Activated CD4-positive, alpha-beta memory T cell treated with anti-CD3 and anti-CD28 coated beads for 36 hours (primary cell): ENCODE results near the gene CLN5. TPM values are rescaled to one million over a fixed set of nuclear protein-coding genes. Genes with fewer than 3 reads are reported as not detected.

Source experiments
- CTCF ChIA-PET: fragments of 350-600 bp; sonication (Branson Sonifier 250); formaldehyde crosslinking; loops from one replicate; lab custom pipeline; 2021; ENCODE audit warnings: antibody characterized with exemption, inconsistent platforms; lab: Charles Lee
- POLR2A ChIA-PET: fragments of 350-600 bp; sonication (Branson Sonifier 250); formaldehyde crosslinking; loops from one replicate; lab custom pipeline; 2021; ENCODE audit warnings: antibody characterized with exemption; lab: Charles Lee
- DNase-seq: peaks from one replicate; pipeline ENCODE4 v3.0.0-alpha.2; 2020
- H3K27ac Mint-ChIP-seq: one replicate; pipeline ENCODE4 v1.8.0; 2021; ENCODE audit warnings: mixed read lengths
- H3K27me3 Mint-ChIP-seq: one replicate; pipeline ENCODE4 v1.8.0; 2021; ENCODE audit warnings: mixed read lengths
- H3K36me3 Mint-ChIP-seq: one replicate; pipeline ENCODE4 v1.8.0; 2021; ENCODE audit warnings: mixed read lengths
- H3K4me1 Mint-ChIP-seq: one replicate; pipeline ENCODE4 v1.8.0; 2021; ENCODE audit warnings: low read depth, mixed read lengths
- H3K4me3 Mint-ChIP-seq: one replicate; pipeline ENCODE4 v1.8.0; 2021; ENCODE audit warnings: mild to moderate bottlenecking, mixed read lengths
- H3K9me3 Mint-ChIP-seq: one replicate; pipeline ENCODE4 v1.8.0; 2021; ENCODE audit warnings: mixed read lengths
- intact Hi-C: fragments of 100-400 bp; cut with micrococcal nuclease; formaldehyde crosslinking; loops from one replicate; pipeline ENCODE4 v1.15.1; 2023
- total RNA-seq, 2 experiments: library from RNA; stranded (reverse); gene quantifications; one replicate each; pipeline ENCODE4 v1.2.3, GENCODE V29; 2021

CLN5 gene
- total RNA-seq, 2 experiments from 2014 or later = 12.4 to 14.0 TPM

DNA sequence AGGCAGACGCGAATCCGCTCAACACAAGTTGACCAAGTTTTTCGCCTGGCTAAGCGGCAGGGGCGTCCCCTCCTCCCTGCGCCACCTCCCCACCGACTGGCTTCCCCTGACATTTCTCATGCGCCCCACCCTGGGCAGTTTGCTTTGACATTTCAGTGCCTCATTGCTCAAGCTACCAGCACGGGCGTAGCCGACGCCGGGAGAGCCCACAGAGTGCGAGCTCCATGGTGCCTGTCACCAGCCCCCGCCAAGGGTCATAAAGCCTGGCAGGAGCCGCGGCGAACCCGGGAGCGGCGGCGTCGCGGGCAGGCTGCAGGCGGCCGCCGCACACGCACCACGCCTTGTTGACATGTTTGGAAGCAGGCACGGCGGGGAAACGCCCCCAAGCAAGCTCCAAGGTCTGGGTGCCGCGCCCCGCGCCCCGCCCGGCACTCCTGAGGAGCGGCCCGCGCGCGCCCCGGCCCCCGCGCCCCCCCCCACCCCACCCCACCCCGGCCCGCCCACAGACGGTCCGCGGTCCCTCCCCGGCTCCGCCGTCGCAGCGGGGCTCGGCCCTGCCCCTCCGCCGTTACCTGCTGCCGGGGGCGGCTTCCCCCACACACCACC, 34.5 kb downstream of the CLN5 start:
- Mint-ChIP-seq H3K4me1 (peaks cover 47% of the 10 kb centered on the region), H3K27me3 (no peaks in the 10 kb centered on the region), H3K9me3 (no peaks in the 10 kb centered on the region), H3K27ac (peak overlapping the region; percentile 87), H3K4me3 (peak overlapping the region; percentile 99), H3K36me3 (peaks cover 19% of the 10 kb centered on the region)
- ChIA-PET CTCF (interaction anchor here (1.2 to 2.0 kb wide), 3 partner anchors 18 to 452 kb away, joined by 3 to 7 read pairs (median 5); no protein-coding TSS in a partner anchor), POLR2A (interaction anchor here (0.8 to 3.8 kb wide), 11 partner anchors 11 to 302 kb away, joined by 3 to 54 read pairs (median 5); partner anchors contain the start of genes CLN5 and KCTD12)
- intact Hi-C loops = loop anchor here (2.0 to 10.0 kb wide), 5 partner anchors 140 to 708 kb away; partner anchors contain the start of gene KCTD12
- DNase-seq = peak; percentile 86

DNA sequence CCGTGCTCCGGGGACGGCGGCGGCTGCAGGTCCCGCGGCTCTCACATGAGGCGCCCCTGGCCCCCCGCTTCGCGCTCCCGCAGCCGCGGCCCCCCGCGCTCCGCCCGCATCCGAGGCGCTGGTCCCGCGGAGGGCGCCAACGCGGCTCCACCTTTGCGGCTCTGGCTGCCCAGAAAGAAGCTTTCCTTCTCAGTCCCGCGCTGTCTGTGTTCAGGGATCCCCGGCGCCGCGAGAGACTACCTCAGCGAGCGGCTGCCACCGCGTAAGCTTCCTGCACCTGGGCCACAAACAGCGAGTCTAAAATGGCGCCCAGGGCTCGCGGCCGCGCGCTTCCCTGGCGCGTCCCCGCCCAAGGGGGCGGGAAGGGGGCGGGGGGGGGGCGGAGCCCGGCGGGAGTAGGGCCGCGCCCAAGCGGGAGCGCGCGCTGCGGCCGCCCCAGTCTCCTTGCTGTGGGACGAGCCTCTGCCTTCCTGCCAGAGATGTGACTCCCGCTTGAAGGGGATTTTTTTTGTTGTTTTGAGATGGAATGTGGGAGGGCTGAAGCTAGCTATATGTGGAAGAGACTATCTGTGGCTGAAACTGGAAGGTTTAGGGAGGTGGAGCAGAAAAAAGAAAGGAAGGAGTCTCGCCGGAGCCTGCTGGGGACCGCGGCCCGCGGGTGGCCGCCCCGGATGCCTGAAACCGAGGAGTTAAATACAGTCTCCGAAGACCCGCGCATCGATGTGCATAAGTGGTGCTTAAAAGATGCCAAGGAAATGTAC, 35.2 kb downstream of the CLN5 start, which contains the start of gene FBXL3:
Gene FBXL3, minus strand, starts transcription at position 299 of the 761 bp plus-strand sequence. CDS start 5,299 bp downstream, outside the sequence.
- peak; percentile 89 for DNase-seq
- Mint-ChIP-seq H3K4me3 (peak within 1 kb of the TSS; percentile 99), H3K4me1 (peaks cover 41% of the 10 kb centered on the region), H3K27me3 (no peaks in the 10 kb centered on the region), H3K27ac (peak within 1 kb of the TSS; percentile 96), H3K36me3 (peaks cover 16% of the 10 kb centered on the region), H3K9me3 (no peaks in the 10 kb centered on the region)
- intact Hi-C loops = loop anchor here (1.0 to 10.0 kb wide), 10 partner anchors 35 to 708 kb away; partner anchors contain the start of genes CLN5 and KCTD12
- POLR2A ChIA-PET = interaction anchor here (0.8 to 3.8 kb wide), 8 partner anchors 12 to 302 kb away, joined by 3 to 54 read pairs (median 4); partner anchors contain the start of genes CLN5 and KCTD12
- CTCF ChIA-PET = interaction anchor here (0.9 to 2.0 kb wide), 3 partner anchors 25 to 299 kb away, joined by 3 to 7 read pairs (median 4); no protein-coding TSS in a partner anchor

DNA sequence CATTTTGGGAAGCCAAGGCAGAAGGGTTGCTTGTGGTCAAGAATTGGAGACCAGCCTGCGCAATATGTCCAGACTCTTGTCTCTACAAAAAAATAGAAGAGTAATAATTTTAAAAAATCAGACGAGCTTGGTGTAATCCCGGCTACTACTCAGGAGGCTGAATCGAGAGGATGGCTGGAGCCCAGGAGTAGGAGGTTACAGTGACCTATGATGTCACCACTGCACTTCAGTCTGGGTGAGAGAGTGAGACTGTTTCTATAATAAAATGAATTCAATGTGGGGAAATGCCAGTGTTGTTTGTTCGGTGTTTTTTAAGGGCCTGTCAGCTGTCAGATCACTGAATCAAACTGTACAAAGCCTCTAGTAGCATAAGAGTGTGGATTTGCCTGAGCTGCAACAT, 36.3 kb downstream of the CLN5 start:
- Mint-ChIP-seq H3K4me3 (peak overlapping the region; percentile 88), H3K27ac (no peak overlapping the region), H3K27me3 (no peaks in the 10 kb centered on the region), H3K9me3 (no peaks in the 10 kb centered on the region), H3K36me3 (peaks cover 14% of the 10 kb centered on the region), H3K4me1 (peaks cover 29% of the 10 kb centered on the region)
- CTCF ChIA-PET = interaction anchor here (0.6 to 1.3 kb wide), 4 partner anchors 15 to 450 kb away, joined by 3 to 4 read pairs (median 4); no protein-coding TSS in a partner anchor
- POLR2A ChIA-PET = interaction anchor here (0.7 to 3.8 kb wide), 3 partner anchors 13 to 1294 kb away, joined by 4 to 54 read pairs (median 29); partner anchors contain the start of gene CLN5
- DNase-seq = no peak
- intact Hi-C loops = loop anchor here (5.0 to 10.0 kb wide), 3 partner anchors 359 to 707 kb away; no protein-coding TSS in a partner anchor

DNA sequence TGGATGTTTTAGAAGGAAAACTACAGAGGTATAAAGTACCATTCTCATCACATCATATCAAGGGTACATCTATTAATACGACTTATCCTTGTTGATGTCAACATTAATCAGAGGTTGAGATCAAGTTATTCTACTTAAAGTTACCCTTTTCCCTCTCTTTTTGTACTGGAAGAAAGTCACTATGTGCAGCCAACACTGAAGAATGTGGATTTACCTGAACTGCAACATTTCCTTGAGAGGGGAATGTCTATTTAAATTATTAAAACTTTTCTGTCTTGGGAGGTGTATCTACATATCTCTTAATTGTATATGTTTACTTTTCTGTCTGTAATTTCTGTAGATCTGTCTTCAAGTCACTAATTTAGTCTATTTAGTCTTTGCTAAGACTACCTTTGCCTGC, 37.6 kb downstream of the CLN5 start:
- DNase-seq = no peak
- peaks cover 8% of the 10 kb centered on the region for H3K36me3 Mint-ChIP-seq

DNA sequence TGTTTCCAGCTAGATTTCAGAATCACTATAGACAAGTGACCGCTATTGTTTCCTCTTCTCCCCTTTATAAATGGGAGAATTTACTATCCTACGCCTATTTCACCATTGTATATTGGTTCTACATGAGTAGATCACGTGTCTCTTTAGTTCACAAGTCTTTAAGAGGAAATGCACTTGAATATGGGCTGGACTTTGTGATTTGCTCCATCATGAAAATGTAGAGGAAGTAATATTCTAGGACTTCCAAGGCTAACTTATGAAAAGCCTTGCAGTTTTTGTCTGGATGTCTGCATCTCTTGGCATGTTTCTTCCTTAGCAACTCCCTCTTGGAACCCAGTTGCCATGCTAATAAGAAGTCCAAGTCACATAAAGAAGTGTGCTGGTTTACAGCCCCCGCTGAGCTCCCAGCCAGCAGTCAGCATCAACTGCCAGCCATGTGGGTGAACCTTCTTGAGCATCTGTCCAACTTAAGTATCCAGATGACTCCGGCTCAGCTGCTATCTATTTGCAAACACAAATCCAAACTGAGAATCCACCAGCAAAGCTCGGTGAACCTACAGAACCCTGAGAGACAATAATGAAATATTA, 39.9 kb downstream of the CLN5 start:
- ChIA-PET POLR2A (no interaction called here), CTCF (no interaction called here)
- no peak for DNase-seq

More for the DNA sequence above, 37.6 kb downstream of the CLN5 start:
- POLR2A ChIA-PET = no interaction called here
- Mint-ChIP-seq H3K27me3 (no peaks in the 10 kb centered on the region), H3K27ac (no peak overlapping the region), H3K4me3 (no peak overlapping the region), H3K4me1 (peaks cover 28% of the 10 kb centered on the region), H3K9me3 (no peaks in the 10 kb centered on the region)
- CTCF ChIA-PET = no interaction called here
- intact Hi-C loops = loop anchor here (5.0 to 10.0 kb wide), 3 partner anchors 358 to 705 kb away; no protein-coding TSS in a partner anchor

DNA sequence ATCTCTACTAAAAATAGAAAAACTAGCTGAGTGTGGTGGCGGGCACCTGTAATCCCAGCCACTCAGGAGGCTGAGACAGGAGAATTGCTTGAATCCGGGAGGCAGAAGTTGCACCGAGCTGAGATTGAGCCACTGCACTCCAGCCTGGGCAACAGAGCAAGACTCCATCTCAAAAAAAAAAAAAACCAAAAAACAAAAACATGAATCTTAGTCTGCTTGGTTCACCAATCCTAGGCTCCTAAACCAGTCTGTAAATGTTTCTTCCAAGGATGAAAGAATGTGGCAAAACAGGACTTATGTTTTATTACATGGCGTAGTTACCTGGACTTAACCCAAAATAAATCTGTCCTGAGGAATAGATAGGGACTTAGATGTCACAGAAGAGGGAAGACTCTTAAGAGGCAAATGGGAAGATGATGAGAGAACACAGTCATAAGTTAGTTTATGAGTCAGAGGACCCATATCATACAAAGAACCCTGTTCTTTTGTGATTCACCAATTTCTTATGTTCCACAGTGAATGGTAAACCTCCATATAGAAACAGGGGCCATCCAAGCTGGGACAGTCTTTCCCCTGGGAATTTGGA, 41.9 kb downstream of the CLN5 start:
- Mint-ChIP-seq H3K27me3 (no peaks in the 10 kb centered on the region), H3K4me1 (peaks cover 14% of the 10 kb centered on the region), H3K27ac (no peak overlapping the region), H3K4me3 (no peak overlapping the region), H3K36me3 (no peaks in the 10 kb centered on the region), H3K9me3 (no peaks in the 10 kb centered on the region)
- CTCF ChIA-PET = no interaction called here
- no peak for DNase-seq
- intact Hi-C loops = no loop called here
- POLR2A ChIA-PET = interaction anchor here (0.5 kb wide), 1 partner anchor 445 kb away, joined by 4 read pairs; no protein-coding TSS in a partner anchor

More for the DNA sequence above, 39.9 kb downstream of the CLN5 start:
- peaks cover 25% of the 10 kb centered on the region for H3K4me1 Mint-ChIP-seq
- intact Hi-C loops = no loop called here
- no peak overlapping the region for H3K4me3 Mint-ChIP-seq
- H3K27ac Mint-ChIP-seq = no peak overlapping the region
- no peaks in the 10 kb centered on the region for H3K9me3 Mint-ChIP-seq
- peaks cover 1% of the 10 kb centered on the region for H3K36me3 Mint-ChIP-seq
- H3K27me3 Mint-ChIP-seq = no peaks in the 10 kb centered on the region

DNA sequence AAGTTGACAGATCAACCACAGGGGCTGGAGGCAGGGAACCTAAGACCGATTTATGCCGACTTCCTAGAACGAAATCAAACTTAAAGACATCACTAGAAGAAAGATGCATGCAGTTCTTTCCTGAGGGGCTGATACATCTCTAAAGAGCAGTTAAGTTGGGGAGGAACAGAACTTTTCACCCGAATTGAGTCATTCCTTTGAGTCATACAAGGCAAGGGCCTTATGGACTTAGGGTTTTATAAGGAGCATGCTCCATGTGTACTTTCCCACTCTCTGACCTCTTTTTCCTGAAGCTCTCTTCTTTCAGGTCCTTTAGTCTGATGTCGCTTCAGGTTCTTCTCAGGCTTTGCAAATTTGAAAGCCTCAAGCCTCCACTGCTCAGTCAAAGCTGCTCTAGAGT, 43.0 kb downstream of the CLN5 start:
- peaks cover 14% of the 10 kb centered on the region for H3K4me1 Mint-ChIP-seq
- no peaks in the 10 kb centered on the region for H3K27me3 Mint-ChIP-seq
- H3K4me3 Mint-ChIP-seq = no peak overlapping the region
- H3K36me3 Mint-ChIP-seq = no peaks in the 10 kb centered on the region
- POLR2A ChIA-PET = no interaction called here
- DNase-seq = no peak
- no peak overlapping the region for H3K27ac Mint-ChIP-seq
- intact Hi-C loops = no loop called here
- H3K9me3 Mint-ChIP-seq = no peaks in the 10 kb centered on the region
- CTCF ChIA-PET = interaction anchor here (0.6 kb wide), 1 partner anchor 363 kb away, joined by 3 read pairs; no protein-coding TSS in a partner anchor

DNA sequence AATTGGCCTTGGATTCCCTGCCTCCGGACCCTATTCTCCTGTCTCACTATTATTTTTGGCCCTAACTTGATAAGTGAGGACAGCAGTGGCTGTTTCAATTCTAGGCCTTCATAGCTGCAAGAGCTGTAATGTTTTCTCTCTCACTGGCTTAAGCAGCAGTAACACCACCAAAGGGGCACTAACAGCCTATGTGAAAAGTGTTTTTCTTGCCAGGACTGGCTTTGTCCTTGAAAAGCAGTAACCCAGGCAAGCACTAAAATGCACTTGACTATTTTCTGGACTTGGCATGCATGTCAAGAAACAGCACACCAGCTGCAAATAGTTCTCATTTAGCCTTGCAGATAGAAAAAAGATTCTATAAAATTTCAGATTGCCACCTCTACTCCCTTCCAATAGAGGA, 44.4 kb downstream of the CLN5 start:
- ChIA-PET CTCF (no interaction called here), POLR2A (no interaction called here)
- Mint-ChIP-seq H3K4me1 (peaks cover 14% of the 10 kb centered on the region), H3K27me3 (no peaks in the 10 kb centered on the region), H3K27ac (no peak overlapping the region), H3K4me3 (no peak overlapping the region), H3K36me3 (no peaks in the 10 kb centered on the region), H3K9me3 (no peaks in the 10 kb centered on the region)
- no peak for DNase-seq
- intact Hi-C loops = no loop called here

DNA sequence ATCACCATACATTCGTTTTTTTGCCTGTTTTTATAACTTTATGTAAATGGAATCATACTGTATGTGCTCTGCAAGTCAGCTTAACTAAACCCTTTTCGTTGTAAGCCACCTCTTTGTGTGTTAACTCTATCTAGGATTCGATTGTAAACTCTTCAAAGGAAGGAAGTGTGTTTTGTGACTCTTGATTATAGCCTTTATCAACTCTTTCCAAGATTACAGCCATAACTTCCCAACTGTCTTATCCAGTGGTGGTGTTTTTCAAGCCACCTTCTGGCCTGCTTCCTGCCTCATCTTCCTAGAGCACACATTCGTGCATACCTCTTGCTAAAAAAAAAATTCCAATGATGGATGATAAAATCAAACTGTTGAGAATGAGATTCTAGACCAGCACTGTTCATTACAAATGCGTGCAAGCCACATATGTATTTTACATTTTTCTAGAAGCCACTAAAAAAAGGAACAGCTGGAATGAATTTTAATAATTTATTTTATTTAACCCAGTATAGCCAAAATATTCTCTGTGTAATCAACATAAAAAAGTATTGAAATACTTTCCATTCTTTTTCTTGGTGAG, 47.1 kb downstream of the CLN5 start:
- H3K27me3 Mint-ChIP-seq = no peaks in the 10 kb centered on the region
- no peak overlapping the region for H3K27ac Mint-ChIP-seq
- H3K4me1 Mint-ChIP-seq = peaks cover 9% of the 10 kb centered on the region
- DNase-seq = no peak
- CTCF ChIA-PET = interaction anchor here (0.7 kb wide), 1 partner anchor 1262 kb away, joined by 3 read pairs; no protein-coding TSS in a partner anchor
- no peak overlapping the region for H3K4me3 Mint-ChIP-seq
- intact Hi-C loops = no loop called here
- no peaks in the 10 kb centered on the region for H3K9me3 Mint-ChIP-seq
- POLR2A ChIA-PET = no interaction called here
- H3K36me3 Mint-ChIP-seq = no peaks in the 10 kb centered on the region

DNA sequence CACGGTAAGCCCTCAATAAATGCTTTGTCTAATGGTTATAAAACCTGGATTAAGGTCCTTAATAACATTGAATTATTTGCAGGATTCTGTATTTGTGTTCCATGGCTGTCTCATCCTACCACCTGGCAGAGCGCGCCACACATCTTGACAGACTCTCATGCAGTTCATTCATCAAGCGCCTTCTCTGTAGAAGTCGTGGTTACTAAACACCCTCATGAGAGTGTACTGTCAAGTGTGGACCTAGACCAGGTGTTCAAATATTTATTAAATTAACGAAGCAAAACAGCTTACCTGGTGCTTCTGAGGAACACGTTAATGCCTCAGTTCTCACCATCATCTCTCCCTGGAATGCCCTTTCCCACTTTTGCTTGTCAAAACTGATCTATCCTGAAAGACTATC, 48.2 kb downstream of the CLN5 start:
- Mint-ChIP-seq H3K9me3 (no peaks in the 10 kb centered on the region), H3K36me3 (peaks cover 2% of the 10 kb centered on the region), H3K4me1 (no peaks in the 10 kb centered on the region), H3K27me3 (no peaks in the 10 kb centered on the region), H3K4me3 (no peak overlapping the region), H3K27ac (no peak overlapping the region)
- intact Hi-C loops = no loop called here
- no peak for DNase-seq
- ChIA-PET POLR2A (no interaction called here), CTCF (no interaction called here)

DNA sequence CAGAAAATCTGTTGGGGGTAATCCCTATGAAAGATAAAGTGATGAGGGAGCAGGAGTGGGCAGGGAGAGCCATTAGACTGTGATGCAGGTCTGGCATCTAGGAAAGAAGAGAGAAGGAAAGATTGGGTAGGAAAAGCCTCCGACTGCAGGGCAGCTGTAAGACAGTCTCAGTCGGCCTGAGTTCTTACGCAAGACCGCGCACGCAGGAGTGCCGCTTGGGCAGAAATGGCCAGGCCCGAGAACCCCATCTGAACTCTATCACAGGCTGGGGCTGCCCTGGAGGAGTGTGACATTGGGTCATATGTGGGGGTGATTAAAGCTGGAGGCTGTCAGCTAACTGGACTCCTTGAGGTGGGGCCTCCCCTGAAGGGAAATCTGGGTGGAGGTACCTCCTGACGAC, 49.0 kb downstream of the CLN5 start:
- Mint-ChIP-seq H3K4me1 (no peaks in the 10 kb centered on the region), H3K4me3 (no peak overlapping the region), H3K9me3 (no peaks in the 10 kb centered on the region), H3K27me3 (no peaks in the 10 kb centered on the region), H3K27ac (no peak overlapping the region), H3K36me3 (peaks cover 2% of the 10 kb centered on the region)
- ChIA-PET CTCF (no interaction called here), POLR2A (no interaction called here)
- no peak for DNase-seq
- intact Hi-C loops = no loop called here
